ENCODE data around the gene ISLR.

Gene ISLR

GRCh38 chr15:74179101-74179841 lies 5.8 kb downstream of the ISLR start:
- DNase-seq (ENCODE audit: low read depth), result no peak
- TF ChIP-seq CTCF (IDR thresholded peaks at IDR 0.05; ENCODE audit: control insufficient read depth, extremely low read depth, insufficient read depth), result no peak

GRCh38 chr15:74179983-74180880 lies 6.7 kb downstream of the ISLR start:
- no peak for DNase-seq (ENCODE audit: low read depth)
- TF ChIP-seq CTCF (IDR thresholded peaks at IDR 0.05; ENCODE audit: control insufficient read depth, extremely low read depth, insufficient read depth), result no peak
- no peak overlapping the region for H3K4me3 ChIP-seq (ENCODE audit: low read depth, low read length)

More at GRCh38 chr15:74179101-74179841, 5.8 kb downstream of the ISLR start:
- H3K4me3 ChIP-seq (ENCODE audit: low read depth, low read length), result no peak overlapping the region

DNA sequence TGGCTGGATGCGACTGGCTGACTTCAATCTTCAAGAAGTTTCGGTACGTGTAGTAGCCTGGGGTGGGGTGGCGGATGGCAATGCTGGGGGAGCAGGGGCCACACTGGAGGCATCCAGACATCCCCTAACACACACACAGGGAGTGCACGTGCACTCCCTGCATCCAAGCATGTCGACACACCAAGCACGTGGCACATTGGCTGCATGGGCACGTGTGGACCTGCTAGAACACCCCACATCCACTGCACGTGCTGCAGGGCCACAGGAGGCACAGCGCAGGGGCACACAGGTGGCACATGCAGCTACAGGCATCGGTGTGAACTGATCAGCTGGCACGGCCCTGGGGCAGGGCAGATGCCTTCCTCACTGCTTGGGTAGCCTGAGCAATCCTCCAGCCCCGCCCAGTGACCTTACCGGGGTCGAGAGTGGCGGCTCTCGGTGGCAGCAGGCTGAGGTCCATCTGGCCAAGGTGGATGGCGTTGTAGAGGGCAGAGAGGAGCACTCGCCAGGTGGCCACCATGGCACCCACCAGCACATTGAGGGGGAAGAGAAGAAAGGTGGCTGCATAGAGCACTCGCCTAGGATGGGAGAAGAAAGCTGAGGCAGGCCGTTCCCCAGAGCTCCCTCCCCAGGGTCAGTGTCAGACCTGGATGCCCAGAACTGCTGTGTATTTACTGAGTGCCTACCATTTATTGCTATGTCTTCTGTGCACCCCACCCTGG lies 7.5 kb downstream of the ISLR start:
- H3K4me3 ChIP-seq (ENCODE audit: low read depth, low read length), result no peak overlapping the region
- DNase-seq (ENCODE audit: low read depth), result no peak
- TF ChIP-seq CTCF (IDR thresholded peaks at IDR 0.05; ENCODE audit: control insufficient read depth, extremely low read depth, insufficient read depth), result no peak

DNA sequence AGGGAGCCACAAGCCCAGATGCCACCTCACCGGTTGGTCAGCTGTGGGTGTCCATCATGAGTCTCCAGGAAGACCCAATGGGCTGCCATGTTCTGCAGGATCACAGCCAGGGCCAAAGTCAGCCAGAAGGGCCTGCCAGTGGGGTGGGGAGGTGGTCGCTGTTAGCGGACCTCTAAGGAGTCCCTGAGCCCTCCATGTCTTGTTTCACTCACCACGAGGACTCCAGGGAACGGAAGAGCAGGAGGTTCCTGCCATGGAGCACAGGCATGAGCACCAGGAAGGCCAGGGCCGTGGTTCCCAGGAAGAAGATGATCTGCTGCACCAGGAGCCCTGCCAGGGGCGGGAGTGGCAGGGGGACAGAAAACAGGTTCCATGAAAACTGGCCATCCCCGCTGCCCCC lies 8.6 kb downstream of the ISLR start:
- no peak for DNase-seq (ENCODE audit: low read depth)
- H3K4me3 ChIP-seq (ENCODE audit: low read depth, low read length), result no peak overlapping the region
- no peak for TF ChIP-seq CTCF (IDR thresholded peaks at IDR 0.05; ENCODE audit: control insufficient read depth, extremely low read depth, insufficient read depth)

- no peak for DNase-seq (ENCODE audit: low read depth)
- no peak overlapping the region for H3K4me3 ChIP-seq (ENCODE audit: low read depth, low read length)
- no peak for TF ChIP-seq CTCF (IDR thresholded peaks at IDR 0.05; ENCODE audit: control insufficient read depth, extremely low read depth, insufficient read depth)
These were observed 11.1 kb downstream of the ISLR start for GRCh38 chr15:74184582-74185091.

- no peak for DNase-seq (ENCODE audit: low read depth)
- TF ChIP-seq CTCF (IDR thresholded peaks at IDR 0.05; ENCODE audit: control insufficient read depth, extremely low read depth, insufficient read depth), result no peak
- no peak overlapping the region for H3K4me3 ChIP-seq (ENCODE audit: low read depth, low read length)
These were observed 12.3 kb downstream of the ISLR start for GRCh38 chr15:74185710-74186348.
